NCI-H187 treated with DMSO at 0.1 percent for 48 hours (cell line): ENCODE results near the gene PRKN.

Experiments
- DNase-seq: peaks from one replicate; lab custom pipeline; 2025; lab: John Stamatoyannopoulos, UW

PRKN gene

DNA sequence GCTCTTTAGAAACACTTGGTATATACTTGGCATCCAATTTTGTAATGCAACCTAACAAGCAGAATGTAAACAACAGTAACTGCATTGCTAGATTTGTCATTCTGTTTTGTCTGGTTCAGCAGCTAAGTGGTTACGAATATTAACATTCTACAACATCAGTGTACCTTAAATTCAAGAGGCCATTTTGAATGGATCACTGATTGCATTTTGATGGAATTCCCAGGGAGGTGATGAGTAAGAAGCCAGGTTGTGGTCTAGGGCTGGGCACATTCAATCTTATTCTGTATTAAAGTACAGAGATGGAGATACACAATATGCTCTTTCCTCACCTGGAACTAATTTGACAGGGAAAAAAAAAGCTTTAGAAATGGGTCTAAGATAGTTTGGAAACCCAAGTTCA is 483.5 kb downstream of the PRKN start:
- no peak for DNase-seq

DNA sequence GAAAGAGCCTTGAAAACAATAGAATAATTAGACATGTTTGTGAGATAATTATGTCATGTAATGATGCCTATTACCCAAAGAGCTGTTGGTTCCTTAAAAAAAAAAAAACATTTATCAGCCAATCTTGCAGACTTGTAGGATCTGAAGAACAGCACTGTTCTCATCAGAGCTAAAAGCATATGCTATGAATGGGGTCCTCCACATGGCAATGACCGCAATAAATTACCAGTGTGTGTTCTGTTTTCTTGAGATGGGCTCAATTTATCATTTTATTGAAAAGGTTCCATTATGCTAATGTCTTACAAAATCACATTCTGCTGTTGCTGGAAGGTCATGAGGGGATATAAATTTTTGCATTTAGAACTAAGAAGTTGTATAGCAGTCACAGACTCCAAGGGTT is 484.7 kb downstream of the PRKN start:
- no peak for DNase-seq

DNA sequence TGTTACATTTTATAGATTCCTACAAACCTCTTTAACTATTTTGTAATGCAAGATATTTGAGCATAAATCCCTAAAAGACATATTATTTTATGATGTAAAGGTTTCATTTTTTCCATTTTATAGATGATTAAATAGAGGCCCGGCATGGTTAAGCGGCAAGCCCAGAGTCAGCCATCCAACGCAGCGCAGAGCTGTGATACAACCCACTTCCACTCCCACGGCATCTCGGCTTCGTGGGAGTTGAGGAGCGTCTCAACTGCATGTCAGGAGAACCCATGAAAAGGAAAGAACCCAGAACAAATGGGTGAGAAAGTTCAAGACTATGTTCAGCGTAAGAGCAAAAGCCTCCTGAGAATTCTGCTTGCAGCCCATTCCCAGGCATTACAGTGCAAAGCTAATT is 488.2 kb downstream of the PRKN start:
- no peak for DNase-seq

DNA sequence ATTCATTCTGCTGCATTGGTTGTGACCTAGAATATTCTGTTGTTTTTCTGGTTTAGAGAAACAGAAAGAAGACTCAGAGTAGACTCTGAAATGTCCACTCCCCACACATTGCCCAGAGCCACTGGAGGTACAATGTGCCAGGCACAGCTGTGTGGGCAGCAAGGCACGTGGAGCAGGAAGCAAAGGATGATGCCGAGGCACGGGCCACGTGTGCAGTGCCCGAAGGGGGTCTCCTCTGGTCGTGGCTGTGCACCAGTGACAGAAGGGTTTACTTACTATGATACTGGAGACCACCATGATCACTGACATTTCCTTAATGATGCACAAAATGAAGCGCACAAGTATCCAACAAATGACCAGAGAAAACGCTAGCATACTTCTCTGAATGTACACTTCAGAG is 488.9 kb downstream of the PRKN start:
- DNase-seq = no peak

DNA sequence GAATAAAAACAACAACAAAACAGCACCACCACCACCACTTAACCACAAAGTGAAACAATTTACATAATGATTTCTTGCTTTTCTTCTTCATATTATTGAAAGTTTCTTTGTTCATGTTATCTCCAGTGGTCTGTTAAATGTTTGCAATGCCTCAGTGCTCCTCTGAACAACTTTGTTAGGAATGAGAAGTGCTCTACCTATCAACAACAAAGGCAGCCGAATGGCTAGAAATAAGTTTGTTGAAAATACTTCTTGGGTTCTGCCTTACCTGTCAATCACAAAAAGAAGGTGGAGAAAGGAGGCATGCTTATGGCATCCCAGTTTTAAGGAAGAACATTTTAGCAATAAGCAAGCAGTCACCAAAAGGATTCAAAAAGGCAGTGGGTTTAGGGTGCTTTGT is 490.2 kb downstream of the PRKN start:
- no peak for DNase-seq

DNA sequence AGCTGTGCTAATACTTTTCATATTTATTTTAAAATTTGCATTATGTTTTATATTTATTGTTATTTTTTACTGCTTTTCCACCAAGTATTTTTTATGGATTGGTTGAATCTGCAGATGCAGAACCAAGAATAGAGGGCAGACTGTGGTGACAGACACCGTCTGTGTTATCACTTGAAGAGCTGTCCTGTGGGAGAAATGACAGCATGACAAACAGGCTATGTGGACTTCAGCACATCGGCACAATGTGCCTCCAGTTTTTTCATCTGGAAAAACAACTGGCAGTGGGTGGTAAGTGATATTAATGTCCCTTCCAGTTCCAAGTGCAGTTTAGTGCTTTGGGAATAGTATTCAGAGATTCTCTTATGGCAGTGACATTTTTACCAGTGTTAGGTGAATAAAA is 492.9 kb downstream of the PRKN start:
- no peak for DNase-seq

DNA sequence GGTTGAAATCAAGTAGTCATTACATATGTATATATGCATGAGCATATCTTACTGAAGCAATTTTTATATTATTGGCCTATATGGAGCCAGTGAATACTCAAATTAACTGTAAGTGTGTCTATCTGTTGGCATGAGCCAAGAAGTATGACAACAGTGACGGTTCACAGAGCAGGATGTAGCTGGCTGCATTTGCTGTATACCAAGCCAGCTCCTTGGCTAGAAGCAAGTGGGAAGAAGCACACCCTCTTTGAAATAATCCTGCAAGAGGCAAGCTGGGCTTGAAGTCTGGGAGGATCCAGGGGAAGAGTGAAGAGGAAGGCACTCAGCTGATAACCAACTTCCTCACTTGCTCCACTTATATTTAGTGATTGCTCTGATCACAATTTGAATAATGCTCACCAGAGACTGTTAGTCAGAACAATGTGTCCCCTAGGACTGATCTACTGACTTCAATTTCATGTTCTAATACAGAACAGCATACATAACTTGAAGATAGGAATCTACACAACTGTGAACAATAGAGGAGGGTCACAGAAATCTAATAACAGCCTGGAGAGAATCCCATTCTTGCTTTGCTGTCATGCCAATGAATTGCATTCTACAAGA is 497.3 kb downstream of the PRKN start:
- DNase-seq = no peak

DNA sequence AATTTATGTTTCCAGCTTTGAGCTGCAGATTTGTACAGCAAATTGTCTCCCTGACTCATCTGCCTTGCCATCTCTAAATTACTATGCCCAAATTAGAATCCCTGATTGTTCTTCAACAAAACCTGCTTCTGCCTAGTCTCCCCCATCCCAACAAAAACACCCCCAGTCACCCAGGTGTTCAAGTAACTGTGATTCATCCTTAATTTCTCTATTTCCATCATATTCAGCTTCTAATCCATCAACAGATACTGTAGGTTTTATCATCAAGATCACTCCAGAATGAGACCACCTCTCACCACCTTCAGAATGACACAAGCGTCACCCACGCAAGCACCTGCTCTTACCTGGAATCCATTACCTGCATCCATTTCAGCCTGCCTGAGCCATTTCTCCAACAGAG is 498.5 kb downstream of the PRKN start:
- DNase-seq = no peak

DNA sequence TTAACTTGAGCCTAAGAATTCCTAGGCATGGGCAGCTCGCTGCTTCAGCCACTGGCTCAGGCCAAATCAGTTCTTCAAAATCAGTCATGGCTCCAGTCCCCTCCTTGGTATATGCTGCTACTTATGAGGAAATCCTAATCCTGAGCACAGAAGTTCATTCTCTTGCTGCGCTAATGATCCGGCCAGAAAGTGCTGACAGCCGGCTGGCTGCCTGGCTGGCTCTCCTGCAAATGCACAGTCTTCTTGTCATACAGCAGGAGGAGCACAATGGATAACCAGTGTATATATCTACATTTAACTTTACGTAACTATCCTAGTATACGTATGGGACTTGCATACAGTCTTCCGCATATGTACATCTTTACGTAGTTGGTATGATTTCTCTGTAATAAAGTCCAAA is 500.8 kb downstream of the PRKN start:
- DNase-seq = no peak

DNA sequence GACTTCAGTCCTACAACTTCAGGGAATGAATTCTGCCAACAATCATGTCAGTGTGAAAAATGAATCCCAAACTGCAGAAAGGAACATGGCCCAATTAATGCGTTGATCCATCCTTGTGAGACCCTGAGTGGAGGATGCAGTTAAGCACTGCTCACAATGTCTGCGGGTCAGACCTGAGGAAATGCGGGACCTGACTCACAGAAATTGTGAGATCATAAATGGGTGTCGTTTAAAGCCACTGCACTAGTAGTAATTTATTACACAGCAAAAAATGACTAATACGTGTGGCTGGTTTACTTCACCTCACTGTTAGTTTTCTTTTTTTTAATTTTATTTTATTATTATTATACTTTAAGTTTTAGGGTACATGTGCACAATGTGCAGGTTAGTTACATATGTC is 505.0 kb downstream of the PRKN start:
- no peak for DNase-seq

DNA sequence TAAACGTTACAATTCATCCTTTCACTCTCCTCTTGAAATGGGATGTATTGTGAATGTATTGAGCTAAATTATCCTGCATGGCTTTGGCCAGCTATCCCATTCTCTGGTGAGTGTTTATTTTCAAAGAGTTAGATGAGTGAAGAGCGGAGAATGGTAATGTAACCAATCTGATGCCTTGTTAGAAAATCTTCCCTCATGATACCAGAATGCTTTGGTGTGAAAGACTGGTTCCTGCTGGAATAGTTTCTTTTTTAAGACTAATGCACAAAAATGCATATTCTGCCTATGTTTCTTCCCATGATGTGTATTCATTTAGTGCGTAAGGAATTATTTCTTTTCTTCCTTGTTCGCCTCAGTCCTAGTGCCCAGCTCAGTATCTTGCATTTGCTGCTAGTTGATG is 506.7 kb downstream of the PRKN start:
- DNase-seq = no peak

DNA sequence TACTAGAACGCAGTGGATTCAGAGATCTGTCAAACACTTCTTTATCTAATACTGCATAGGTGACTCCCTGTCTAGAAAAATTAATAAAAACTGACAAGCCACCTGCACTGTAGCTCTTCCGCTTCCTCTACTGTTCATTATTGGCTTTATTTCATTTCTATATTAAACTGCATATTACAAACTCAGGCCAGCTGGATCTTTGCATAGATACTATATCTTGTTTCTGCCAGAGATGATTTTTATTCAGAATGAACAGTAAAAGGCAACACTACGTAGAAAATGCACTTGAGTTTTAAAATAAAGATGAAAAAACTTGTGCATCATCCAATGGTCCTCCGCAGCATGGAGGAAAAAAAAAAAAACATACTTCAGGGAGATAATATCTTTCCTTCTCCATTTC is 508.3 kb downstream of the PRKN start:
- DNase-seq = no peak

DNA sequence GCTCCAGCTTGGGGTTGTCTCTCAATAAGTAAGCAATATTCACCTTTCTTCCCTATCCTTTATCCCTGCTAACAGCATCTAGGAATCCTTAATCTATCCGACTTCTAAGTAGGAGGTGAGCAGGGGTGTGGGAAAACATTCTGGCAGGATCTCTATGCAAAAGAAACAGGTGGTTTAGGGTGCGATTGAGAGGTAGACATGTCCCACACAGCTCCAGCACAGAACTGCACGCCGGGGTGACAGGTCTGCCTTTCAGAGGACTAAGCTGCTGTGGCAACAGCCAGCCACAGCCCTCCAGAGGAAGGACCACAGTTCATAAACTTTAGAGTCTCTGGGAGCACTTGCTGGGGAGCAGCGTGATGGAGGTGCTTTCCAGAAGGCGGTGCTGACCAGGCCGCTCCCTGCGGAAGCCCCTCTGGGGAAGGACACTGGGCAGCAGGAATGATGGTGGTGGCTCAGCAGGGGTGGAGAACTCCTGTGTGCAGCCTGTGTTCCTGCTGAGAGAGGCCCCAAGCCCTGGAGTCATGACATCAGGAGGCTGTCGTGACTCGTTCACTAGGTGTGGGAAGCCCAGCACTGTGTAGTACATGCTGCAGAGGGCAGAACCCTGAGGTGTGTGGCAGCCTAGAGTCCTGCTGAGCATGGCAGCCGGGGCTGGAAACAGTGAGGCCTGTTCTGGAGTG is 509.6 kb downstream of the PRKN start:
- no peak for DNase-seq

DNA sequence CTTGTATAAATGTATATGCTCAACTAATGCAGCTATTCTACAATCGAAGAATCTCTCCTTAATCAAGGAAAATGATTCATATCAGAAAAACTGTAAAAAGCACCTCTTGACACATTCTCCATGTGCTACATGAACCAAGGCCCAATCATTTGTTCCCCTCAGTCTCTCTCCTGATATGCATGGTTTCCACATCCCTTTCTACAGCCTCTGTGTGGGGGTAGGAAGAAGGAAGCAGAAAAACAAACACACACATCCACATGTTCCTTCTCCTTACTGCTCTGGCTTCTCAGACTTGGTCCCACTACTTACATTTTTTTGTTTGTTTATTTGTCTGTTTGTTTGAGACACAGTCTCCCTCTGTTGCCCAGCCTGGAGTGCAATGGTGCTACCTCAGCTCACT is 510.5 kb downstream of the PRKN start:
- DNase-seq = no peak

DNA sequence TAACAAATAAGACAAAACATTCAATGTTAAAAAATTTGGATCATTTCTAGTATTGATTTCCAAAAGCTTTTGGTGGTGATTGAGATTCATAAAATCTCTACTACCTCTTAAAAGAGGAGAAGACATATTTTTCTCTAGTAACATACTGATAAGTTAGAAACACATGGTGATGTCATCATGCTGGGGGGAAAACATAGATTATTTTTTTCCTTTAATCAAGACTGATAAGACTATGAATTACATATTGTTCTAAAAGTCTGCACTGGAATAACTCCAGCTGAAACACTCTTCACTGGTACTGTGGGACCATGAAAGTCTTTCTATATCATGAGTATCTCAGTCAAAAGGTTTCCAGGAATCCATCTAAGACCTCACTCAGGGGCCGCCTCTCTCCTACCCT is 515.8 kb downstream of the PRKN start:
- DNase-seq = no peak

DNA sequence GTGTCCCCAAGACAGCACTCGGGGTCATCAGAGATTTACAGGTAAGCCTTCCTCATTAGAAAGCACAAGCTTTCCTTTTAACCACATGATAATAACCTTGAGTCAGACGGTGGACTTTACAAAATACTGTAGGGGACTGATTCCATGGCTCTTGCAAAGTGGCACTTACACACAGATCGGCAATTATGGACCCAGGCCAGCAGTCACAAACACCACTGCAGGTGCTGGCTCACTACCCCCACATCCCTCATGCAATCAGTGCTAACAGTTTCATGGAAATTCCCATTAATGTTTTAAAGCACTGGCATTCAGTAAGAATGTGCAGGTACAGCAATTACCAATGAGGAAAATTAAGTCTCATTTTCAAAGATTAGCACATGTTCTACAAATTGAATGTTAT is 516.5 kb downstream of the PRKN start:
- no peak for DNase-seq

DNA sequence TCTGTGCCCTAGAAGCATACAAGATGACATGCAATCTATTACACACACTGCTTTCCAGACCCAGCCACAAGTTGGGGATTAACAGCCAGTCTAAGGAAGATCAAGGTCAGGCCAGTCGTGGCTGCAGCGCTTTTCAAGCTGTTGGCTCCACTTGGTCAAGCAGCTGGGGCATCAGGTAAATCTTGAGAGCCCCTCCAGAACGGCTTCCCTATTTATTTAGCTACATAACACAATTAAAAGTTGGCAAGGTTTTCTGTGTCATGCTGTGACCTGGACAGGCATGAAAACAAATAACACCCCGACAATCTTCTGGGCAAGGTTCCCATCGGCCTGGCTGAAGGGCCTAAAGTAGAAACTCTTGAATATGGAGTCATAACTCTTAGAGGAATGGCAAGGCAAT is 524.3 kb downstream of the PRKN start:
- DNase-seq = no peak

DNA sequence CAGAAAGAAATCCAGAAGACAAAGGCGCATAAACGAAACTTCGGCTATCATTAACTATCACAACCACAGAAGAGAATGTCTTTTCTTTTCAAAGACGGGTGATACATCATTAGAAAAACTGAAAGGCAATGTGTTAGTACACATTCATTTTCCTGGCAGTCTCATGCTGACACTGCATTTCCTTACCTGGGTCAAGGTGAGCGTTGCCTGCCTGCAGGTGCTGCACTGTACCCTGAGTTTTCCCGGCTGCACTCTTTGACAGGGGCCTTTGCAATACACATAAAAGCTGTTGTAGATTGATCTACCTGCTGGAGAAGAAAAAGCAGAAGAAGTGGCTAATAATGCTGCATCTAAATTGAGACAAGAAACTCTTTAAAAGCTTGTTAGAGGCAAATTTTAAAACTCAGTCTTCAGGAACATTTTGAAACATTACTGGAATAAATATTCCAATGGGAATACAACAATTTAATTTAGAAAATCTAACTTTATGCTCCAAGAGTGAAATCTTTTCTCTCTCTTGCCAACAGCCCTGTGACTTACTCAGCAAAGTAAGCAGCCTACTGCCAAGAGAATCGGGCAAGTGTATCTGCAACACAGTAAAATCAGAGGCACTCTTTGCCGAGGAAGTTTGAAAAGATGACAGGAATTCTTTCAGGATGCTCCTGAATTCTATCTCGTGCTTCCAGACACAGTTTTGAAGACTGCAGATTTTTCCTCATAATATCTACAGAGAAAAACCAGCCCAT is 526.4 kb downstream of the PRKN start:
- DNase-seq = no peak

DNA sequence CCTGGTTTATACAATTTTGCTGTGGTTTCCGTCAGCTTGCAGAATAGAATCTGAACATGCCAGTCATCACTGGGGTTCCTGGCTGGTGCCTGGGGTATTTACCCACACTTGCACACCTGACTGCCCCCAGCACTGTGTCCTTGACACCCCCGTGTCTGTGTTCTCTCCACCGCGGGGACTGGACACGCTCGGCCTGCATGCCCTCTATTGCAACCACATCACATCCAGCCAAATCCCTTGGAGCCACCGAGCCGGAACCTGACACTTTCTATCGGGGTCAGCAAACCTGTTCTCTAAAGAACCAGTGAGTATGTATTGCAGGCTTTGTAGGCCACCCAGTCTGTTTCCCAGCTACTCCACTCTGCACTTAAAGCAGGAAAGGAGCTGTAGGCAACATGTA is 527.5 kb downstream of the PRKN start:
- no peak for DNase-seq

DNA sequence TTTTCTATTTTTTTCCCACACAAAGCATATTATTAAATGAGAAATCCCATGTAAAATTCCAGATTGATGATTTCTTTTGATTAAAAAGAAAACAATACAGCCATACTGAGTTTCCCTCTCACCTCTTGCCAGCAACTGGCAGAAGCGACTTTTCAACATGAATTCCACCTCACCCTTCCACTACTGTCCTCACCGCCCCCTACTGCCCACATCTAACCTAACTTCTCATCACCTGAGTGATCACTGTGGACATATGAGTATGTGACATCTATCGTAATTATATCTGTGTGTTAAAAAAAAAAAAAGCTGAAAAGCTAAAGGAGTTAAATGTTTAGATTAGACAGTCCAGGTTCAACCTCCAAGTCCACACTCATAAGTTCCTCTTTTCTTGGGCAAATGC is 528.6 kb downstream of the PRKN start:
- DNase-seq = no peak

DNA sequence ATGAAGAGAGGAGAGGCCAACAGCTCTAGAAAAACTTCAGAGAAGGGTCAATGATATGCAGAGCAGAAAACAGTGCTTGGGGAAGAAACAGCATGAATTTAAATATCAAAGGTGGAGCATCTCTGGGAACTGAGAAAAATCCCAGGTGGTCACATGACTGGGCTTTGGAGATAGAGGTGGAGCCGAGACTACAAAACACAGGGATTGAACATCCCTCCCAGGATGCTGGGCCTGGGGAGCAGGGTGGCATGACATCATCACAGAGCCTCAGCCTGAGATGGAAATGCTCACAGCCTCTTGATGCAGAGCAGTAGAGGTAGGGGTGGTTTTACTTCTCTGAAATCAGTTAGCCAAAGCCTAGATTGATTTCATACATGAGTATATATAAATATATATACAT is 529.5 kb downstream of the PRKN start:
- no peak for DNase-seq

DNA sequence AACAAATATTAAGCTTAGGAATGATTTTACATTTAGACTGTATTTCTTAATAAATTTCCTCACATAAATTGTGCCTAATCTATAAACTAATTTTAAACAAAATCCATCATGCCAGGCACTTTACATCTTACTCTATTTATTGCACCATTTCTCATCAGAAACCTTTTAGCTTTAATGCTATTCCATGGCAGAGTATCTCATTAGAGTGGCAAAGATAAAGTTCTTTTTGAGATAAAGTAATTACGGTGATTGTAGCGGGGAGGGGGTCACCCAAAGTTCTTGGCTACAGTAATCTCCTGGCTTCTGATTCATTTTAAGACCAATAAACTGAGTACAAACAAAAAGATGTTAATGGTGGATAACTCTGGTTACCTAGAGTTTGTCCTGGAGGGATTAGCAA is 532.1 kb downstream of the PRKN start:
- DNase-seq = no peak

DNA sequence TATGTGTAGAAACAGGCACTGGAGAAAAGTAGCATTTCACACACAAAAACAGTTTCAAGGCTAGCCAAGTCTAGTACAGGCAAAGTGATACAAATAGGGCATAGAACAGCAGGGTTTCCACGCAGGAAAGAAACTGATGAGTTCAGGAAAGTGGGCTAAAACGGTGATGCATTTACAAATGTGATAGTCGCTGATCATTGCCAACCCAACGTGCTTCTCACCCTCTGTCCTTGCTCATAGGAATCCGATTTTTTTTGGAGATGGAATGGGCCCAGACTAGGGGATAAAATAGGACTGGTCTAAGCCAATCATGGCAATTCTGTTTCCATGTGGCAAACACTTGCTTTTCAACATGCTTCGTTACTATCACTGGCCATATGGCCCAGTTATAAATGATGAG is 536.6 kb downstream of the PRKN start:
- no peak for DNase-seq
